Inferior parietal cortex (tissue), 1 donor: ENCODE results near the gene CRIP1.
A peak's percentile ranks its signal among the peaks of the same experiment; 100 is the strongest.

Source experiments
- DNase-seq: peaks from one replicate; pipeline ENCODE4 v3.0.0-alpha.2; 2016; ENCODE audit errors: extremely low spot score

CRIP1 gene

GRCh38 chr14:105492031-105492970, 5.6 kb downstream of the CRIP1 start:
- no peak for DNase-seq

GRCh38 chr14:105492971-105493871, 6.5 kb downstream of the CRIP1 start:
- DNase-seq, result no peak

- no peak for DNase-seq
These were observed 7.4 kb downstream of the CRIP1 start for GRCh38 chr14:105493921-105494605.

GRCh38 chr14:105494606-105494929, 7.9 kb downstream of the CRIP1 start:
- DNase-seq, result no peak

GRCh38 chr14:105495101-105495989, 8.7 kb downstream of the CRIP1 start:
- DNase-seq, result no peak

- DNase-seq, result no peak
These were observed 9.5 kb downstream of the CRIP1 start for GRCh38 chr14:105495990-105496830.

- DNase-seq, result no peak
These were observed 10.3 kb downstream of the CRIP1 start for GRCh38 chr14:105496831-105497591.

- no peak for DNase-seq
These were observed 11.2 kb downstream of the CRIP1 start for GRCh38 chr14:105497671-105498429.

GRCh38 chr14:105498430-105499255, 12.0 kb downstream of the CRIP1 start:
- DNase-seq, result no peak

GRCh38 chr14:105499256-105500035, 12.8 kb downstream of the CRIP1 start:
- DNase-seq, result peak; percentile 71

- no peak for DNase-seq
These were observed 13.5 kb downstream of the CRIP1 start for GRCh38 chr14:105500036-105500725.

- DNase-seq, result no peak
These were observed 14.0 kb downstream of the CRIP1 start for GRCh38 chr14:105500726-105501101.

GRCh38 chr14:105501504-105502291, 15.0 kb downstream of the CRIP1 start:
- DNase-seq, result no peak

GRCh38 chr14:105502446-105503295, 16.0 kb downstream of the CRIP1 start:
- no peak for DNase-seq

- DNase-seq, result no peak
These were observed 16.6 kb downstream of the CRIP1 start for GRCh38 chr14:105503296-105503640.
